Stimulated activated CD8-positive, alpha-beta memory T cell treated with anti-CD3 and anti-CD28 coated beads, Interleukin-2, amount 100 ng/mL, for 48 hours (primary cell): ENCODE measurements around the gene LZIC.
A peak's percentile ranks its signal among the peaks of the same experiment; 100 is the strongest.

ENCODE experiments used
- DNase-seq, 2 donors: peaks; one replicate each; pipeline ENCODE4 v3.0.0-alpha.2; 2020; ENCODE audit warnings: low read depth in 2 of 2

Gene LZIC

GRCh38 chr1:9910423-9911178 is 32.6 kb downstream of the LZIC start:
- peak; percentile 100 for DNase-seq

GRCh38 chr1:9910076-9910422 is 33.1 kb downstream of the LZIC start, which contains the start of gene CTNNBIP1:
Gene CTNNBIP1 (minus strand): TSS chr1:9910269. CDS start chr1:9872064, 38,205 bp downstream.
- DNase-seq: no peak

- peak; percentile 31 to 44 for DNase-seq
Measured at GRCh38 chr1:9909234-9910046, 33.8 kb downstream of the LZIC start.

- DNase-seq: no peak
Measured at GRCh38 chr1:9908871-9909233, 34.3 kb downstream of the LZIC start.

GRCh38 chr1:9907441-9907840 is 35.8 kb downstream of the LZIC start:
- no peak for DNase-seq

- no peak for DNase-seq
Measured at GRCh38 chr1:9906466-9906865, 36.7 kb downstream of the LZIC start.

GRCh38 chr1:9905010-9905409 is 38.2 kb downstream of the LZIC start:
- DNase-seq: no peak

- DNase-seq: no peak
Measured at GRCh38 chr1:9904596-9904995, 38.6 kb downstream of the LZIC start.

GRCh38 chr1:9903801-9904527 is 39.2 kb downstream of the LZIC start:
- DNase-seq: no peak

GRCh38 chr1:9902060-9902452 is 41.1 kb downstream of the LZIC start:
- no peak for DNase-seq

- DNase-seq: no peak
Measured at GRCh38 chr1:9901148-9902059, 41.8 kb downstream of the LZIC start.

GRCh38 chr1:9900142-9901043 is 42.8 kb downstream of the LZIC start:
- no peak for DNase-seq

GRCh38 chr1:9894115-9894514 is 49.1 kb downstream of the LZIC start:
- no peak for DNase-seq

GRCh38 chr1:9892563-9893528 is 50.3 kb downstream of the LZIC start:
- DNase-seq: no peak

GRCh38 chr1:9891207-9891606 is 52.0 kb downstream of the LZIC start:
- no peak for DNase-seq

- DNase-seq: no peak
Measured at GRCh38 chr1:9890224-9890731, 52.9 kb downstream of the LZIC start.

GRCh38 chr1:9889411-9889810 is 53.8 kb downstream of the LZIC start:
- no peak for DNase-seq

- DNase-seq: no peak
Measured at GRCh38 chr1:9888886-9889285, 54.3 kb downstream of the LZIC start.

- DNase-seq: no peak
Measured at GRCh38 chr1:9887070-9887469, 56.1 kb downstream of the LZIC start.
